WTC11 (cell line): ENCODE measurements around the gene DYNC1LI2. TPM values are rescaled to one million over a fixed set of nuclear protein-coding genes. Genes with fewer than 3 reads are reported as not detected.

Experiments
- ATAC-seq: fragments of 200-7000 bp; cut with Tn5 transposase; 2 replicates; pipeline ENCODE4 v1.10.0; 2021; ENCODE audit warnings: mild to moderate bottlenecking, moderate library complexity
- CTCF ChIA-PET: fragments of 300-600 bp; sonication (Branson Sonifier 250); formaldehyde crosslinking; loops from one replicate; lab custom pipeline; 2021; ENCODE audit warnings: antibody characterized with exemption; lab: Charles Lee
- POLR2A ChIA-PET: fragments of 350-600 bp; sonication (Branson Sonifier 250); formaldehyde crosslinking; loops from one replicate; lab custom pipeline; 2021; ENCODE audit warnings: antibody characterized with exemption; lab: Charles Lee
- DNase-seq: peaks from one replicate; pipeline ENCODE4 v3.0.0; 2021; ENCODE audit warnings: low spot score
- H3K27ac Mint-ChIP-seq: 2 replicates; pipeline ENCODE4 v1.8.0; 2021; ENCODE audit warnings: mixed read lengths
- H3K27me3 Mint-ChIP-seq: 2 replicates; pipeline ENCODE4 v1.8.0; 2021; ENCODE audit warnings: low read depth, mild to moderate bottlenecking, moderate library complexity, mixed read lengths
- H3K36me3 Mint-ChIP-seq: 2 replicates; pipeline ENCODE4 v1.8.0; 2021; ENCODE audit warnings: mixed read lengths
- H3K4me1 Mint-ChIP-seq: 2 replicates; pipeline ENCODE4 v1.8.0; 2022; ENCODE audit warnings: mixed read lengths
- H3K4me3 Mint-ChIP-seq: 2 replicates; pipeline ENCODE4 v1.8.0; 2021; ENCODE audit warnings: mild to moderate bottlenecking, moderate library complexity, mixed read lengths
- H3K9me3 Mint-ChIP-seq: 2 replicates; pipeline ENCODE4 v1.8.0; 2021; ENCODE audit warnings: mixed read lengths
- AFF4 ChIP-seq: sonication (generic); formaldehyde crosslinking; IDR thresholded peaks from 2 replicates; pipeline ENCODE4 v1.8.1; 2023; ENCODE audit warnings: mild to moderate bottlenecking, missing genetic modification reagents, borderline replicate concordance
- E2F1 ChIP-seq: sonication (generic); formaldehyde crosslinking; IDR thresholded peaks from 2 replicates; pipeline ENCODE4 v1.8.0; 2022; ENCODE audit warnings: mild to moderate bottlenecking, missing genetic modification reagents
- EMX1 ChIP-seq: fragments of 250-450 bp; sonication (Bioruptor Pico); IDR thresholded peaks from 2 replicates; pipeline ENCODE4 v1.8.0; 2021; ENCODE audit warnings: mild to moderate bottlenecking
- FOXP1 ChIP-seq: sonication (generic); formaldehyde crosslinking; IDR thresholded peaks from 2 replicates; pipeline ENCODE4 v1.8.0; 2022; ENCODE audit warnings: missing genetic modification reagents, mild to moderate bottlenecking, moderate library complexity, borderline replicate concordance
- FOXP4 ChIP-seq: sonication (generic); formaldehyde crosslinking; IDR thresholded peaks from 2 replicates; pipeline ENCODE4 v1.8.0; 2022; ENCODE audit warnings: mild to moderate bottlenecking, missing genetic modification reagents
- GABPB1 ChIP-seq: sonication (generic); formaldehyde crosslinking; IDR thresholded peaks from 2 replicates; pipeline ENCODE4 v1.8.1; 2023; ENCODE audit warnings: mild to moderate bottlenecking, missing genetic modification reagents
- GRHL2 ChIP-seq: fragments of 250-450 bp; sonication (Bioruptor Pico); IDR thresholded peaks from 2 replicates; pipeline ENCODE4 v1.8.0; 2022; ENCODE audit warnings: mild to moderate bottlenecking, moderate library complexity; ENCODE audit not compliant: insufficient replicate concordance, severe bottlenecking
- HMGXB4 ChIP-seq: sonication (generic); formaldehyde crosslinking; IDR thresholded peaks from 2 replicates; pipeline ENCODE4 v1.8.1; 2023; ENCODE audit warnings: mild to moderate bottlenecking, moderate library complexity, missing genetic modification reagents
- MXD4 ChIP-seq: fragments of 250-450 bp; sonication (Bioruptor Pico); IDR thresholded peaks from 2 replicates; pipeline ENCODE4 v1.8.0; 2021; ENCODE audit warnings: mild to moderate bottlenecking, moderate library complexity, borderline replicate concordance
- NR1H2 ChIP-seq: sonication (generic); formaldehyde crosslinking; IDR thresholded peaks from 2 replicates; pipeline ENCODE4 v1.9.0; 2021; ENCODE audit warnings: mild to moderate bottlenecking, moderate library complexity, missing genetic modification reagents
- PREB ChIP-seq: sonication (generic); formaldehyde crosslinking; IDR thresholded peaks from 2 replicates; pipeline ENCODE4 v1.8.1; 2022; ENCODE audit warnings: mild to moderate bottlenecking, missing genetic modification reagents, moderate library complexity, borderline replicate concordance
- RELA ChIP-seq: sonication (generic); formaldehyde crosslinking; IDR thresholded peaks from 2 replicates; pipeline ENCODE4 v1.8.1; 2022; ENCODE audit warnings: missing genetic modification reagents, mild to moderate bottlenecking, borderline replicate concordance
- RORB ChIP-seq: fragments of 250-450 bp; sonication (Bioruptor Pico); IDR thresholded peaks from 2 replicates; pipeline ENCODE4 v1.9.0; 2021; ENCODE audit warnings: mild to moderate bottlenecking
- SMAD3 ChIP-seq: sonication (generic); formaldehyde crosslinking; IDR thresholded peaks from 2 replicates; pipeline ENCODE4 v1.8.0; 2022; ENCODE audit warnings: missing genetic modification reagents, mild to moderate bottlenecking, borderline replicate concordance
- SP1 ChIP-seq: sonication (generic); formaldehyde crosslinking; conservative IDR thresholded peaks from 2 replicates; pipeline ENCODE4 v1.8.1; 2022; ENCODE audit warnings: missing genetic modification reagents
- ZBTB43 ChIP-seq: sonication (generic); formaldehyde crosslinking; IDR thresholded peaks from 2 replicates; pipeline ENCODE4 v1.8.1; 2023; ENCODE audit warnings: mild to moderate bottlenecking, missing genetic modification reagents
- ZNF121 ChIP-seq: sonication (generic); formaldehyde crosslinking; IDR thresholded peaks from 2 replicates; pipeline ENCODE4 v1.8.0; 2023; ENCODE audit warnings: missing genetic modification reagents
- ZNF138 ChIP-seq: sonication (generic); formaldehyde crosslinking; conservative IDR thresholded peaks from 2 replicates; pipeline ENCODE4 v1.8.1; 2022; ENCODE audit warnings: mild to moderate bottlenecking, moderate library complexity, missing genetic modification reagents
- ZNF219 ChIP-seq: sonication (generic); formaldehyde crosslinking; IDR thresholded peaks from 2 replicates; pipeline ENCODE4 v1.8.0; 2023; ENCODE audit warnings: missing genetic modification reagents, mild to moderate bottlenecking, borderline replicate concordance
- ZNF317 ChIP-seq: sonication (generic); formaldehyde crosslinking; IDR thresholded peaks from 2 replicates; pipeline ENCODE4 v1.8.1; 2023; ENCODE audit warnings: low read depth, mild to moderate bottlenecking, moderate library complexity, missing genetic modification reagents, borderline replicate concordance
- ZNF423 ChIP-seq: fragments of 250-450 bp; sonication (Bioruptor Pico); IDR thresholded peaks from 2 replicates; pipeline ENCODE4 v2.1.2; 2022; ENCODE audit warnings: mild to moderate bottlenecking, moderate library complexity
- ZNF512 ChIP-seq: sonication (generic); formaldehyde crosslinking; IDR thresholded peaks from 2 replicates; pipeline ENCODE4 v1.8.1; 2022; ENCODE audit warnings: missing genetic modification reagents, borderline replicate concordance
- total RNA-seq: library from RNA; stranded (reverse); gene quantifications from 3 replicates; pipeline ENCODE4 v1.2.3, GENCODE V29; 2021

The DYNC1LI2 gene
- total RNA-seq, 1 experiment from 2014 or later: 89.8 TPM

GRCh38 chr16:66691234-66691633, 60.2 kb downstream of the DYNC1LI2 start (continued):
- TF ChIP-seq PREB (CRISPR knock-in tag) (no peak), SP1 (CRISPR knock-in tag) (no peak), FOXP4 (CRISPR knock-in tag) (no peak), RORB (CRISPR knock-in tag) (no peak), ZNF138 (CRISPR knock-in tag) (no peak)

GRCh38 chr16:66690106-66690847, 61.1 kb downstream of the DYNC1LI2 start:
- Mint-ChIP-seq H3K27ac (peak overlapping the region; percentile 14; the same call in 1 of the 2 replicates), H3K27me3 (no peaks in the 10 kb centered on the region), H3K9me3 (no peaks in the 10 kb centered on the region), H3K36me3 (no peaks in the 10 kb centered on the region), H3K4me1 (peaks cover 48% of the 10 kb centered on the region), H3K4me3 (no peak overlapping the region)
- TF ChIP-seq GRHL2 (CRISPR knock-in tag): no peak
- TF ChIP-seq RELA: no peak
- TF ChIP-seq AFF4: no peak
- TF ChIP-seq GABPB1: no peak
- TF ChIP-seq ZNF423: no peak
- TF ChIP-seq FOXP1: no peak
- no peak for TF ChIP-seq ZNF219 (CRISPR knock-in tag)
- no peak for TF ChIP-seq MXD4 (CRISPR knock-in tag)
- TF ChIP-seq ZNF138 (CRISPR knock-in tag): no peak
- TF ChIP-seq SMAD3 (CRISPR knock-in tag): no peak
- TF ChIP-seq ZNF317 (CRISPR knock-in tag): no peak
- no peak for TF ChIP-seq ZNF512 (CRISPR knock-in tag)
- no peak for TF ChIP-seq HMGXB4
- no peak for TF ChIP-seq ZBTB43 (CRISPR knock-in tag)
- no peak for TF ChIP-seq NR1H2
- no peak for TF ChIP-seq E2F1 (CRISPR knock-in tag)
- no peak for TF ChIP-seq EMX1 (CRISPR knock-in tag)
- TF ChIP-seq ZNF121 (CRISPR knock-in tag): no peak
- ATAC-seq (no peak), DNase-seq (no peak)
- POLR2A ChIA-PET: no interaction called here
- CTCF ChIA-PET: interaction anchor here (1.0 to 4.6 kb wide), 4 partner anchors 27 to 140 kb away, joined by 3 to 24 read pairs (median 6); partner anchors contain the start of gene NAE1
